ENCODE measurements around the gene PCBD1.

- no peak for TF ChIP-seq CTCF (IDR thresholded peaks at IDR 0.05)
- TF ChIP-seq POLR2A (IDR thresholded peaks at IDR 0.05), result no peak
These were observed 6.1 kb upstream of the PCBD1 start for GRCh38 chr10:70894416-70894815.
